Mesenchymal stem cell (in vitro differentiated cells and primary cell): ENCODE measurements around the gene DPF3.

Source experiments
- DNase-seq: peaks from one replicate; pipeline ENCODE4 v3.0.0-alpha.2; 2013
- H2AFZ ChIP-seq: one replicate; pipeline ENCODE4 v1.6.1; 2013; ENCODE audit warnings: low read depth, mild to moderate bottlenecking, control low read depth, inconsistent platforms, low read length, moderate library complexity
- H2AK5ac ChIP-seq: 2 replicates; pipeline ENCODE4 v1.6.1; 2013; ENCODE audit warnings: low read length, moderate library complexity, mild to moderate bottlenecking, inconsistent platforms; ENCODE audit not compliant: severe bottlenecking
- H2BK120ac ChIP-seq: one replicate; pipeline ENCODE4 v1.6.1; 2013; ENCODE audit warnings: low read depth, mild to moderate bottlenecking, inconsistent platforms, low read length, moderate library complexity
- H2BK12ac ChIP-seq, 2 experiments: one replicate each; pipeline ENCODE4 v1.6.1; 2013; ENCODE audit warnings: inconsistent platforms in 2 of 2, low read length in 2 of 2, mild to moderate bottlenecking in 2 of 2, moderate library complexity in 2 of 2, control low read depth in 1 of 2
- H2BK15ac ChIP-seq: one replicate; pipeline ENCODE4 v1.6.1; 2013; ENCODE audit warnings: mild to moderate bottlenecking, low read depth, inconsistent platforms; ENCODE audit not compliant: poor library complexity, severe bottlenecking
- H2BK5ac ChIP-seq: 2 replicates; pipeline ENCODE4 v1.6.1; 2013; ENCODE audit warnings: low read depth, mild to moderate bottlenecking, low read length, control low read depth, inconsistent platforms; ENCODE audit not compliant: poor library complexity, severe bottlenecking
- H3K14ac ChIP-seq, 2 experiments: one replicate each; pipeline ENCODE4 v1.6.1; 2013; ENCODE audit warnings: inconsistent platforms in 2 of 2, low read length in 2 of 2, control low read depth in 1 of 2, mild to moderate bottlenecking in 1 of 2, moderate library complexity in 1 of 2
- H3K18ac ChIP-seq, 2 experiments: one replicate each; pipeline ENCODE4 v1.6.1; 2013; ENCODE audit warnings: inconsistent platforms in 2 of 2, low read length in 2 of 2, control low read depth in 1 of 2, low read depth in 1 of 2, mild to moderate bottlenecking in 1 of 2
- H3K23ac ChIP-seq, 2 experiments: one replicate each; pipeline ENCODE4 v1.6.1; 2013; ENCODE audit warnings: inconsistent platforms in 2 of 2, low read length in 2 of 2, mild to moderate bottlenecking in 2 of 2, moderate library complexity in 2 of 2, control low read depth in 1 of 2
- H3K27ac ChIP-seq: 2 replicates; pipeline ENCODE4 v1.5.1; 2013; ENCODE audit warnings: mild to moderate bottlenecking, moderate library complexity, low read length, control low read depth, inconsistent platforms; ENCODE audit not compliant: poor library complexity, severe bottlenecking
- H3K27me3 ChIP-seq, 2 experiments: 2 replicates each; pipeline versions ENCODE4 v1.6.1 to v1.7.0; 2013; ENCODE audit warnings: low read length in 2 of 2, mild to moderate bottlenecking in 2 of 2, moderate library complexity in 2 of 2, control low read depth in 1 of 2, inconsistent platforms in 1 of 2; ENCODE audit not compliant: control insufficient read depth in 1 of 2, insufficient read depth in 1 of 2
- H3K36me3 ChIP-seq, 2 experiments: 2 replicates each; pipeline versions ENCODE4 v1.6.1 to v1.7.0; 2013; ENCODE audit warnings: low read length in 2 of 2, control low read depth in 1 of 2, inconsistent platforms in 1 of 2, low read depth in 1 of 2, mild to moderate bottlenecking in 1 of 2; ENCODE audit not compliant: insufficient read depth in 2 of 2, control insufficient read depth in 1 of 2
- H3K4ac ChIP-seq, 2 experiments: one replicate each; pipeline ENCODE4 v1.6.1; 2013; ENCODE audit warnings: inconsistent platforms in 2 of 2, low read length in 2 of 2, mild to moderate bottlenecking in 2 of 2, moderate library complexity in 2 of 2, control low read depth in 1 of 2, low read depth in 1 of 2
- H3K4me1 ChIP-seq: 2 replicates; pipeline ENCODE4 v1.6.1; 2013; ENCODE audit warnings: low read depth, low read length, control low read depth; ENCODE audit not compliant: control insufficient read depth, insufficient read depth
- H3K4me2 ChIP-seq: 2 replicates; pipeline ENCODE4 v1.6.1; 2013; ENCODE audit warnings: low read length, mild to moderate bottlenecking, inconsistent platforms; ENCODE audit not compliant: poor library complexity, severe bottlenecking
- H3K4me3 ChIP-seq, 2 experiments: 2 replicates each; pipeline versions ENCODE4 v1.5.1 to v1.7.0; 2013; ENCODE audit warnings: low read length in 2 of 2, mild to moderate bottlenecking in 2 of 2, control low read depth in 1 of 2, low read depth in 1 of 2; ENCODE audit not compliant: insufficient read depth in 1 of 2
- H3K79me1 ChIP-seq: replicated peaks from 2 replicates; pipeline ENCODE4 v1.6.1; 2013; ENCODE audit warnings: mild to moderate bottlenecking, control low read depth, low read length, inconsistent platforms; ENCODE audit not compliant: poor library complexity, severe bottlenecking
- H3K9ac ChIP-seq: 2 replicates; pipeline ENCODE4 v1.7.0; 2013; ENCODE audit warnings: mild to moderate bottlenecking, low read length, moderate library complexity
- H3K9me3 ChIP-seq: 2 replicates; pipeline ENCODE4 v1.7.0; 2013; ENCODE audit warnings: mild to moderate bottlenecking, low read length; ENCODE audit not compliant: control insufficient read depth
- H4K8ac ChIP-seq: one replicate; pipeline ENCODE4 v1.6.1; 2013; ENCODE audit warnings: inconsistent platforms, mild to moderate bottlenecking, low read length, moderate library complexity
- H4K91ac ChIP-seq: one replicate; pipeline ENCODE4 v1.6.1; 2013; ENCODE audit warnings: mild to moderate bottlenecking, low read length, inconsistent platforms
- WGBS: methylation state at CpG from one replicate; pipeline ENCODE4 v1.1.7; 2013; ENCODE audit warnings: mixed read lengths; 5-methylcytosine and 5-hydroxymethylcytosine counted together

Gene DPF3

DNA sequence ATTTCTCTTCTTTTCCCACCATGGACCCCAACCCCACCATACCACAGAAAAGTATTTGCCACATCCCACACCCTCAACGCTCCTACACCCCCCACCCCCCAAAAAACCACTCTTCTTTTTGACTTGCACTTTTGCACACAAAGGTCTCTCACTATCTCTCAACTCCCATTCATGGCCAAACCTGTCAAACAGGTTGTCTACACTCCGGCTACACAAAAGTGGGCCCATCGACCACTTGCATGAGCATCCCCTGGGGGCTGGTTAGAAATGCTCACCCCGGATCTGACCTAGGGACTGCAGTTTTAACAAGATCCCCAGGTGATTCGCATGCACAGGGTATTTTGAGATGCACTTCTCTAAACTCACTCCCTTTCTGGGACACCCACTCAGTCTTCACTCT lies 248.2 kb downstream of the DPF3 start:
- H2BK5ac ChIP-seq = no peak overlapping the region
- no peak overlapping the region for H3K14ac ChIP-seq
- H3K27me3 ChIP-seq = no peaks in the 10 kb centered on the region
- H4K8ac ChIP-seq = no peak overlapping the region
- 97% methylated on average over 5 of the region's 5 CpGs for WGBS
- no peak overlapping the region for H2AFZ ChIP-seq
- H2BK120ac ChIP-seq = no peak overlapping the region
- H2BK15ac ChIP-seq = peak overlapping the region; percentile 2
- no peak overlapping the region for H3K27ac ChIP-seq
- H3K36me3 ChIP-seq = no peaks in the 10 kb centered on the region
- peaks cover 19% of the 10 kb centered on the region for H3K4me1 ChIP-seq
- H2AK5ac ChIP-seq = peak overlapping the region; percentile 24
- no peak overlapping the region for H3K23ac ChIP-seq
- H3K18ac ChIP-seq = no peak overlapping the region
- no peak overlapping the region for H3K4me2 ChIP-seq
- H3K9me3 ChIP-seq = peaks cover 8% of the 10 kb centered on the region
- no peak for DNase-seq
- no peak overlapping the region for H3K9ac ChIP-seq
- no peak overlapping the region for H4K91ac ChIP-seq
- peaks cover 3% of the 10 kb centered on the region for H3K79me1 ChIP-seq
- H2BK12ac ChIP-seq = no peak overlapping the region
- H3K4me3 ChIP-seq = no peak overlapping the region
- H3K4ac ChIP-seq = no peak overlapping the region

DNA sequence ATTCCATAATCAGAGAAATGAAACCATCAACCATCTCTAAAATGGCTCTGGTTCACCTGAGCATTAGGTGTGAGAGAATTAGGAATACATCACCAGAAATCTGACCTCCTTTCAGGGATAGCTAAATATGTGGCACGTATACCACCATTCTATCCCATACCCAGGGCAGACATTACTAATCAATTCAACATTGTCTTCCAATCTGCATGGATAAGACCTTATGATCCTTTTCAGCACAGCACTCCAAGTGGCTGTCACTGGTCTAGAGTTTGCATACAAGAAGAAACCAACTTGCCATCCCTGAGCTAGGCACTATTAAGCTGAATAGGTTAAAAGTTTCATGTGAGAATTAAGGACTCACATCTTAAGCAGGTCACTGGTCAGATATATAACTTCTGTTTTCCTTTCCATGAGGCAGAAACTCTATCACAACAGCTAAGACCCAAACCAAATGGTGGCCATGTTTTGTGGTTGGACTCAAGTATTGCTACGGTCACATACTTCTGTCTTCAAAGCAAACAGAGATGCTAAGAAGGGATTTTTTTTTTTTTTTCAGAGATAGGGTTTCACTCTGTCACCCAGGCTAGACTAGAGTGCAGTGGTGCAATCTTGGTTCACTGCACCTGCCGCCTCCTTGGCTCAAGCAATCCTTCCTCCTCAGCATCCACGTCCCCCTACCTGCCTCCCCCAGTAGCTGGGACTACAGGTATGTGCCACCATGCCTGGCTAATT lies 249.0 kb downstream of the DPF3 start:
- 0% methylated on average over 1 of the region's 4 CpGs for WGBS
- Histone ChIP-seq H2BK15ac (no peak overlapping the region), H3K9me3 (peaks cover 11% of the 10 kb centered on the region), H3K27ac (no peak overlapping the region), H3K4me3 (no peak overlapping the region), H2AK5ac (peak overlapping the region; percentile 66), H3K4ac (no peak overlapping the region), H3K18ac (no peak overlapping the region), H2AFZ (no peak overlapping the region), H3K23ac (no peak overlapping the region), H2BK120ac (peak overlapping the region; percentile 54), H3K4me1 (peaks cover 11% of the 10 kb centered on the region), H3K27me3 (no peaks in the 10 kb centered on the region), H3K4me2 (no peak overlapping the region), H4K8ac (no peak overlapping the region), H4K91ac (no peak overlapping the region), H3K36me3 (no peaks in the 10 kb centered on the region), H2BK12ac (no peak overlapping the region), H3K9ac (no peak overlapping the region), H3K79me1 (peaks cover 3% of the 10 kb centered on the region), H2BK5ac (no peak overlapping the region), H3K14ac (no peak overlapping the region)
- peak; percentile 8 for DNase-seq

DNA sequence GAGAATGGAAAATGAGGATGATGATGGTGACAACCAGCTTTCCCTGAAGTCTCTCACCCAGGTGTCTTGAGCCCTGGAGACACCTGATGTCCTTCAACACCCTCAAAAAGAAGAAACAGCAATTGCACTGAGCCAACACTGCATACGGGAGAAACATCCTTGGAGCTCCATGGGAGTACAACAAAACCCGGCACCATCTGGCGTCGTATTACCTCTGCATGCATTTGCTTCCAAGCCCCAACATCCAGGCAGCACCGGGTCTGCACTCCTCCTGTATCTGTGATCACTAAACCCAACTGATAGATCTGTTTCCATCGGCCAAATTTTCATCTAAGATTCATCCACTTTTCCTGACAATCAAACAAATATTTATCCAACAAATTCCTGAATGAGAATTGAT lies 249.9 kb downstream of the DPF3 start:
- Histone ChIP-seq H3K4me2 (no peak overlapping the region), H2BK15ac (no peak overlapping the region), H2BK5ac (no peak overlapping the region), H2BK120ac (peak overlapping the region; percentile 89), H3K79me1 (peaks cover 3% of the 10 kb centered on the region), H3K9ac (no peak overlapping the region), H3K4ac (peak overlapping the region in 1 of 2 experiments; percentile 46), H3K18ac (peak overlapping the region; percentile 57 to 70), H4K8ac (peak overlapping the region; percentile 83), H3K4me1 (peaks cover 9% of the 10 kb centered on the region), H2AK5ac (peak overlapping the region; percentile 78), H3K9me3 (peaks cover 18% of the 10 kb centered on the region), H3K36me3 (no peaks in the 10 kb centered on the region), H3K23ac (no peak overlapping the region), H2BK12ac (peak overlapping the region; percentile 22 to 61), H2AFZ (no peak overlapping the region), H4K91ac (no peak overlapping the region), H3K14ac (no peak overlapping the region), H3K27me3 (no peaks in the 10 kb centered on the region), H3K27ac (peak overlapping the region; percentile 94), H3K4me3 (no peak overlapping the region)
- no peak for DNase-seq
- 93% methylated on average over 6 of the region's 6 CpGs for WGBS

DNA sequence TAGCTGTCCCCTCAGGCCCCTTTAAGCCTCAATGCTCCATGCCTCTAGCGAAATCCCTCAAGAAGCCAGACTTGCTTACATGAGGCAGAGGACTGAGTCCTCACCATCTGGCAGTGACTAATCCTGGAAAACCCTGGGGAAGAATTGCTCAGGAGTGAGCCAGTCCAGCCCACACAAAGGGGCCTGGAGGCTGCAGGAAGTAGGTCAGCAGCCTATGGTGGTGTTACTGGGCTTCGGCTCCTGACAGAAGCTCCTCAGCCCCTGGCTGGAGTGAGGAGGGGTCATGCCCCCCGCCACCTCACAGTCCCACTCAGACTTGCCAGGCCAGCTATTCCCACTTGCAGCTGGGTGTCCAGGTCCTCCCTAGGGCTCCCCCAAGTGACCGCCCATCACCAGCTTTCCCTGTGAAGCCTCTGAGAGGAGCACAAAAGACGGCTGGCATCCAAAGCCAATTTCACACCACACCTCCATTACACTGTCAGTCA lies 250.5 kb downstream of the DPF3 start:
- Histone ChIP-seq H3K9ac (peak overlapping the region; percentile 46), H4K8ac (peak overlapping the region; percentile 83), H2BK15ac (peak overlapping the region; percentile 88), H2BK12ac (peak overlapping the region; percentile 80 to 93), H3K4me1 (peaks cover 9% of the 10 kb centered on the region), H3K9me3 (peaks cover 18% of the 10 kb centered on the region), H3K14ac (no peak overlapping the region), H3K27me3 (no peaks in the 10 kb centered on the region), H2BK120ac (peak overlapping the region; percentile 89), H3K36me3 (no peaks in the 10 kb centered on the region), H3K4me3 (peak overlapping the region in 1 of 2 experiments; percentile 14), H3K4me2 (no peak overlapping the region), H2BK5ac (peak overlapping the region; percentile 80), H3K79me1 (peaks cover 3% of the 10 kb centered on the region), H3K27ac (peak overlapping the region; percentile 94), H3K4ac (peak overlapping the region; percentile 30 to 55), H3K18ac (peak overlapping the region; percentile 86 to 91), H2AFZ (no peak overlapping the region), H2AK5ac (peak overlapping the region; percentile 99), H4K91ac (peak overlapping the region; percentile 73), H3K23ac (no peak overlapping the region)
- peak; percentile 99 for DNase-seq
- 5% methylated on average over 5 of the region's 5 CpGs for WGBS
